ENCODE results near the gene RACGAP1.

RACGAP1 gene

GRCh38 chr12:49983892-49984291 lies 41.4 kb downstream of the RACGAP1 start:
- in situ Hi-C loops (cut with MboI; ENCODE audit: low sequenced_read_pairs), result no loop called here
- Histone ChIP-seq H3K4me1 (no peaks in the 10 kb centered on the region), H3K36me3 (replicated peaks) (peaks cover 19% of the 10 kb centered on the region), H3K9me3 (no peaks in the 10 kb centered on the region), H3K4me3 (no peak overlapping the region), H3K27me3 (ENCODE audit: low read depth) (no peaks in the 10 kb centered on the region)
- no peak for DNase-seq (ENCODE audit: low spot score in 2 of 2)

- Histone ChIP-seq H3K4me1 (no peaks in the 10 kb centered on the region), H3K4me3 (no peak overlapping the region), H3K9me3 (no peaks in the 10 kb centered on the region), H3K27me3 (ENCODE audit: low read depth) (no peaks in the 10 kb centered on the region), H3K36me3 (replicated peaks) (peaks cover 13% of the 10 kb centered on the region)
- in situ Hi-C loops (cut with MboI; ENCODE audit: low sequenced_read_pairs), result no loop called here
- DNase-seq (ENCODE audit: low spot score in 2 of 2), result no peak
Observed at GRCh38 chr12:49982246-49983087, 42.8 kb downstream of the RACGAP1 start.

- H3K27me3 ChIP-seq (ENCODE audit: low read depth), result no peaks in the 10 kb centered on the region
- H3K9me3 ChIP-seq, result no peaks in the 10 kb centered on the region
- in situ Hi-C loops (cut with MboI; ENCODE audit: low sequenced_read_pairs), result no loop called here
- H3K36me3 ChIP-seq (replicated peaks), result no peaks in the 10 kb centered on the region; the same call in 1 of the 2 replicates
- H3K4me3 ChIP-seq, result no peak overlapping the region
- H3K4me1 ChIP-seq, result no peaks in the 10 kb centered on the region
- no peak for DNase-seq (ENCODE audit: low spot score in 2 of 2)
Observed at GRCh38 chr12:49980501-49981349, 44.6 kb downstream of the RACGAP1 start.

GRCh38 chr12:49979791-49980190 lies 45.5 kb downstream of the RACGAP1 start:
- in situ Hi-C loops (cut with MboI; ENCODE audit: low sequenced_read_pairs), result no loop called here
- DNase-seq (ENCODE audit: low spot score in 2 of 2), result no peak
- Histone ChIP-seq H3K27me3 (ENCODE audit: low read depth) (no peaks in the 10 kb centered on the region), H3K9me3 (no peaks in the 10 kb centered on the region), H3K4me3 (no peak overlapping the region), H3K4me1 (no peaks in the 10 kb centered on the region), H3K36me3 (replicated peaks) (no peaks in the 10 kb centered on the region; the same call in 1 of the 2 replicates)

- H3K4me3 ChIP-seq, result no peak overlapping the region
- H3K36me3 ChIP-seq (replicated peaks), result no peaks in the 10 kb centered on the region
- in situ Hi-C loops (cut with MboI; ENCODE audit: low sequenced_read_pairs), result no loop called here
- H3K9me3 ChIP-seq, result no peaks in the 10 kb centered on the region
- H3K27me3 ChIP-seq (ENCODE audit: low read depth), result no peaks in the 10 kb centered on the region
- H3K4me1 ChIP-seq, result no peaks in the 10 kb centered on the region
- no peak for DNase-seq (ENCODE audit: low spot score in 2 of 2)
Observed at GRCh38 chr12:49979016-49979586, 46.2 kb downstream of the RACGAP1 start.

- Histone ChIP-seq H3K36me3 (replicated peaks) (no peaks in the 10 kb centered on the region), H3K4me3 (no peak overlapping the region), H3K9me3 (no peaks in the 10 kb centered on the region), H3K27me3 (ENCODE audit: low read depth) (no peaks in the 10 kb centered on the region), H3K4me1 (no peaks in the 10 kb centered on the region)
- in situ Hi-C loops (cut with MboI; ENCODE audit: low sequenced_read_pairs), result no loop called here
- DNase-seq (ENCODE audit: low spot score in 2 of 2), result no peak
Observed at GRCh38 chr12:49978125-49978524, 47.2 kb downstream of the RACGAP1 start.

GRCh38 chr12:49976557-49976956 lies 48.7 kb downstream of the RACGAP1 start:
- H3K4me3 ChIP-seq, result no peak overlapping the region
- in situ Hi-C loops (cut with MboI; ENCODE audit: low sequenced_read_pairs), result no loop called here
- no peak for DNase-seq (ENCODE audit: low spot score in 2 of 2)
- H3K4me1 ChIP-seq, result no peaks in the 10 kb centered on the region
- H3K27me3 ChIP-seq (ENCODE audit: low read depth), result no peaks in the 10 kb centered on the region
- no peaks in the 10 kb centered on the region for H3K9me3 ChIP-seq
- no peaks in the 10 kb centered on the region for H3K36me3 ChIP-seq (replicated peaks)

- H3K9me3 ChIP-seq, result no peaks in the 10 kb centered on the region
- DNase-seq (ENCODE audit: low spot score in 2 of 2), result no peak
- no peaks in the 10 kb centered on the region for H3K27me3 ChIP-seq (ENCODE audit: low read depth)
- in situ Hi-C loops (cut with MboI; ENCODE audit: low sequenced_read_pairs), result no loop called here
- no peaks in the 10 kb centered on the region for H3K4me1 ChIP-seq
- no peaks in the 10 kb centered on the region for H3K36me3 ChIP-seq (replicated peaks)
- H3K4me3 ChIP-seq, result no peak overlapping the region
Observed at GRCh38 chr12:49975318-49975761, 50.0 kb downstream of the RACGAP1 start.

- Histone ChIP-seq H3K4me3 (no peak overlapping the region), H3K4me1 (no peaks in the 10 kb centered on the region), H3K9me3 (no peaks in the 10 kb centered on the region), H3K36me3 (replicated peaks) (no peaks in the 10 kb centered on the region), H3K27me3 (ENCODE audit: low read depth) (no peaks in the 10 kb centered on the region)
- in situ Hi-C loops (cut with MboI; ENCODE audit: low sequenced_read_pairs), result no loop called here
- DNase-seq (ENCODE audit: low spot score in 2 of 2), result no peak
Observed at GRCh38 chr12:49974677-49975317, 50.5 kb downstream of the RACGAP1 start.

- Histone ChIP-seq H3K9me3 (no peaks in the 10 kb centered on the region), H3K36me3 (replicated peaks) (no peaks in the 10 kb centered on the region), H3K4me1 (no peaks in the 10 kb centered on the region), H3K27me3 (ENCODE audit: low read depth) (no peaks in the 10 kb centered on the region), H3K4me3 (no peak overlapping the region)
- in situ Hi-C loops (cut with MboI; ENCODE audit: low sequenced_read_pairs), result no loop called here
- no peak for DNase-seq (ENCODE audit: low spot score in 2 of 2)
Observed at GRCh38 chr12:49974231-49974675, 51.0 kb downstream of the RACGAP1 start.

GRCh38 chr12:49973361-49973830 lies 51.9 kb downstream of the RACGAP1 start:
- Histone ChIP-seq H3K27me3 (ENCODE audit: low read depth) (no peaks in the 10 kb centered on the region), H3K36me3 (replicated peaks) (no peaks in the 10 kb centered on the region), H3K4me1 (no peaks in the 10 kb centered on the region), H3K4me3 (no peak overlapping the region), H3K9me3 (no peaks in the 10 kb centered on the region)
- no peak for DNase-seq (ENCODE audit: low spot score in 2 of 2)
- in situ Hi-C loops (cut with MboI; ENCODE audit: low sequenced_read_pairs), result no loop called here

GRCh38 chr12:49972641-49973360 lies 52.5 kb downstream of the RACGAP1 start, which contains the start of gene AQP6:
AQP6 (plus strand) TSS chr12:49972947; CDS start chr12:49973174, 227 bp downstream.
- H3K27me3 ChIP-seq (ENCODE audit: low read depth), result no peaks in the 10 kb centered on the region
- peaks cover 2% of the 10 kb centered on the region for H3K4me1 ChIP-seq
- in situ Hi-C loops (cut with MboI; ENCODE audit: low sequenced_read_pairs), result no loop called here
- no peak for DNase-seq (ENCODE audit: low spot score in 2 of 2)
- no peak within 1 kb of the TSS for H3K4me3 ChIP-seq
- no peaks in the 10 kb centered on the region for H3K9me3 ChIP-seq
- H3K36me3 ChIP-seq (replicated peaks), result no peaks in the 10 kb centered on the region; the same call in 1 of the 2 replicates

- in situ Hi-C loops (cut with MboI; ENCODE audit: low sequenced_read_pairs), result no loop called here
- no peaks in the 10 kb centered on the region for H3K9me3 ChIP-seq
- peaks cover 5% of the 10 kb centered on the region for H3K4me1 ChIP-seq
- no peaks in the 10 kb centered on the region; the same call in 1 of the 2 replicates for H3K36me3 ChIP-seq (replicated peaks)
- H3K4me3 ChIP-seq, result no peak overlapping the region
- H3K27me3 ChIP-seq (ENCODE audit: low read depth), result no peaks in the 10 kb centered on the region
- no peak for DNase-seq (ENCODE audit: low spot score in 2 of 2)
Observed at GRCh38 chr12:49972129-49972528, 53.2 kb downstream of the RACGAP1 start.

Measured in HAP-1 (cell line).